ENCODE results near the gene MPIG6B.

Gene MPIG6B

GRCh38 chr6:31775184-31775583 lies 52.0 kb downstream of the MPIG6B start:
- Histone ChIP-seq H3K4me1 (ENCODE audit: control insufficient read depth, insufficient read depth, low read length) (peaks cover 6% of the 10 kb centered on the region; the same call in 1 of the 2 replicates), H3K36me3 (ENCODE audit: control insufficient read depth, insufficient read depth, low read length) (peaks cover 27% of the 10 kb centered on the region), H3K27me3 (ENCODE audit: control insufficient read depth, insufficient read depth, low read length) (no peaks in the 10 kb centered on the region), H3K9ac (ENCODE audit: low read depth, low read length) (no peak overlapping the region), H3K9me3 (ENCODE audit: control insufficient read depth, insufficient read depth, low read length) (no peaks in the 10 kb centered on the region), H3K27ac (ENCODE audit: low read depth, low read length) (no peak overlapping the region), H3K4me3 (ENCODE audit: low read depth, low read length) (no peak overlapping the region)

GRCh38 chr6:31775633-31776484 lies 52.7 kb downstream of the MPIG6B start:
- Histone ChIP-seq H3K9me3 (ENCODE audit: control insufficient read depth, insufficient read depth, low read length) (no peaks in the 10 kb centered on the region), H3K36me3 (ENCODE audit: control insufficient read depth, insufficient read depth, low read length) (peaks cover 33% of the 10 kb centered on the region), H3K9ac (ENCODE audit: low read depth, low read length) (no peak overlapping the region), H3K4me1 (ENCODE audit: control insufficient read depth, insufficient read depth, low read length) (peaks cover 6% of the 10 kb centered on the region; the same call in 1 of the 2 replicates), H3K4me3 (ENCODE audit: low read depth, low read length) (no peak overlapping the region), H3K27me3 (ENCODE audit: control insufficient read depth, insufficient read depth, low read length) (no peaks in the 10 kb centered on the region), H3K27ac (ENCODE audit: low read depth, low read length) (no peak overlapping the region)
